A673 (cell line): ENCODE results near the gene ALKAL2.

Experiments used
- CTCF ChIP-seq: fragments of 300-800, 200-600 bp; sonication (generic); conservative IDR thresholded peaks from 2 replicates; pipeline ENCODE4 v1.5.1; 2017; ENCODE audit warnings: low read depth, mild to moderate bottlenecking, antibody characterized with exemption, low read length, moderate library complexity, mixed read lengths
- EZH2 ChIP-seq: fragments of 200-600 bp; sonication (generic); IDR thresholded peaks from 2 replicates; pipeline ENCODE4 v1.6.1; 2017; ENCODE audit warnings: borderline replicate concordance, low read depth, mild to moderate bottlenecking, mixed read lengths, antibody characterized with exemption, low read length; ENCODE audit not compliant: poor library complexity, severe bottlenecking

GRCh38 chr2:279956-280649, 7.8 kb downstream of the ALKAL2 start:
- TF ChIP-seq CTCF (no peak), EZH2 (no peak)
